Germinal center (tissue), 1 donor: ENCODE data around the gene TMEM108.

ENCODE experiments used
- DNase-seq: peaks from one replicate; pipeline ENCODE4 v3.0.0; 2012; ENCODE audit warnings: mixed read lengths, low spot score

Gene TMEM108

DNA sequence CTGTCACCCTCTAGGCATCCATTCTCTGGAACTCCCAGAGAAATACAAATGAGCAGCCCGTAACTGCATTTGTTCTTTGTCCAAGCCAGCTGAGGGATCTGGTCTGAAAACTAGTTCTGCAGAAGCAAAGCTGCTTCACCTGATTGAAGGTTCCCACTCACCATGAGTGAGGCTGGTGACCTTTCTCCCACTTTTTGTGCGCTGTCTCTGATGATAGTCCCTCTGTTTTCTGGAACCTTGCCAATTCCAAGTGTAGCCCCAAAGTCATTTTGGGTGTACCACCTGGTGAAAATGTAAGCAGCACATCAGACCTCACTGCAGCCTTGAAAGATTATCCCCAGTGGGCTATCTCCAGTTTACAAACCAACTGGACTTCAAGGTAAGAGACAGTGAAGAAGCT lies 322.3 kb downstream of the TMEM108 start:
- no peak for DNase-seq

DNA sequence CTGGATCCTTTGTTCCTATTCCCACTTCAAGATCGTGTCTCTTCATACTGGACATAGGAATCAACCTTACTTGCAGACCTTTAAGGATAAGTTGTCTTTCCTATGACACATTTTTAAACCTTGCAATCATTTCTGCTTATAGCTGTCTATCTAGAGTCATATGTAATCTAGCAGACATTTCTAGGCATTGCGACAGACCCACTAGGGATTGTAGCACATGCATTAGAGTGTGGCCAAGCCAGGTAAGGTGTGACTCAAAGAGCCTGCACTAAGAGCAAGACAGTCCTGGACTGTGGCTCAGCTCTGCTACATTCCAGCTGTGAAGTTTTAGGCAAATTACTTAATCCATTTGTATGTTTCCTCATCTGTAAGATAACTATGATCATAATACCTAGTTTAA lies 322.8 kb downstream of the TMEM108 start:
- DNase-seq = no peak

- no peak for DNase-seq
Measured at GRCh38 chr3:133361435-133361834, 323.2 kb downstream of the TMEM108 start.

- no peak for DNase-seq
Measured at GRCh38 chr3:133362539-133362938, 324.3 kb downstream of the TMEM108 start.

DNA sequence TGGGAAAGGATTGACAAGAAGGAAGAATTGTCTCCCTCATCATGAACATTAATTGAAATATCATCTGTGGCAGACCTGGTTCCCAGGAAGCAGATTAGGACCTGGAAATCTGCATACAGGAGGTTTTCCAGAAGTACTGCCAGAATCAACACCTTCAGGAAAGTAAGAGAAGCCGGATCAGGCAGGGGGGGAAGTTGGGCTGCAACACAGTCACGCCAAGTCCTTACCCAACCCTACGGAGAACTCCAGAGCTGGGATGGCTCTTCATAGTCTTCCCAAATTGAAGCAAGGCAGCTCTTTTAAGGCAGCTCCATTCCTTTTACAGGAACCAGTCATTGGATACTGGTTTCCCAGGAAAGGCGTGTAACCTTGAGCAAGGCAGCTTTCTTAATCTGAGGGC lies 326.5 kb downstream of the TMEM108 start:
- no peak for DNase-seq

- DNase-seq = no peak
Measured at GRCh38 chr3:133366921-133367320, 328.7 kb downstream of the TMEM108 start.

DNA sequence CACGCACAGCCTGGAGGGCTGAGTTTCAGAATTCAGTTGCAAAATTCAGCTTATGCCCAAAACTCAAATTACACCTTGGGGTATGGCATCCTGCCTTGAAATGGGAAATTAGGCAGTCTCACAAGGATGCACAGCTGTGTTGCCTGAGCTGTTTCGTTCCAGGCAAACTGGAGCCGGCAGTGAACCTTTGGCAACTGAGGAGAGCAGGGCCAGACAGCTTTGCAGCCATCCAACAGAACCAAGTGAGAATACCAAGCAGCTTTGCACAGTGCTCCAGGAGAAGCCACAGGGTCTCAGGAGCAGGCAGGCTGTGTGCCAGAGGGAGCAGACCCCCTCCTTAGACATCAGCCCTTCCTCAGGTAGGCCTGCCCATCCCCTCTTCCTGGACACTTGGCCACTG lies 329.2 kb downstream of the TMEM108 start:
- no peak for DNase-seq

- DNase-seq = no peak
Measured at GRCh38 chr3:133367956-133368355, 329.8 kb downstream of the TMEM108 start.

GRCh38 chr3:133368371-133369067 lies 330.3 kb downstream of the TMEM108 start:
- DNase-seq = no peak

DNA sequence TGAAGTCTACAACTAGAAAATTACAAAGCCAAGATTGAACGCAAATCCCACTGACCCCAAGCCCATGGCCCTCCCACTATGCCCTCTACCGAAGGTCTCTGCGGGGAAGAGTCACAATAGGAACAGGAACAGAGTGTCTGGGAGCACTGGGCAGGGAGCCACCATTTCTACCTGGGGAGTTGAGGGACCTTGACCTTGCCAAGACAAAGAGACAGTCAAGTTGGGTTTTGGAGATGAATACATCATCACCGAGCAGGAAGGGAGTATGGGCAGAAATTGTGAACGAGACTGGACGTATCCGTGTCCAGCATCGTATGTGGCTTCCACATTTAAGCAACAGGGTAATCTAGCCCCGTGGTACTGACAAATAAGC lies 330.9 kb downstream of the TMEM108 start:
- DNase-seq = no peak

DNA sequence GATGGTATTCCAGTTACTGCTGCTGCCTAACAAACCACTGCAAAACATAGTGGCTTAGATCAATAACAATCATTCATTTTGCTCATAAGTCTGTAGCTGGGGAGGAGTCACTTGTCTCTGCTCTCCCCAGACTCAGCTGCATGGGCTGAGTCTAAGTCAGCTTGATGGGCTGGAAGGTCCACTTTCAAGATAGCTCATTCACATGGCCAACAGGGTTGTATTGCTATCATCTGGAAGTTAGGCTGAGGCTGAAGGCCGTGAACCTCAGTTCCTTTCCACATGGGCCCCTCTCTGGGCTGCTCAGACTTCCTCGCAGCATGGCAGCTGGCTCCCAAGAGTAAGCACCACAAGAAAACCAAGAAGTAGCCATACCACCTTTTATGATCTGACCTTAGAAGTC lies 333.0 kb downstream of the TMEM108 start:
- no peak for DNase-seq

DNA sequence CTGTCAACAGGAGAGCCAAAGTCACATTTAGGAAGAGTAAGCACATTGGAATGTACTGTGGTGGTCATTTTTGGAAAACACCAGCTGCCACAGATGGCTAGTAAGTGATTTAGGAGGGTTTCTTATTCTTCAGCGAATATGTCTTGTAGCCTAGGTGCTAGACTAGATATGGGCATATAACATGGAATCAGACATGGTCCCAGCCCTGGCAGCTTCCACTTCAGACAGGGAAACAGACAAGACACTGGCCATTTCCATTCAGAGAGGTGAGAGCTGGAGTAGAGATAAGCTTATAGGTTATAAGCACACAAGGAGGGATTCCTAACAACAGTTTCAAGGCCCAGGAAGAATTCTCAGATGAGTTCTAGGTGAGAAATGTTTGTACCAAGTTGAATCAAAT lies 333.5 kb downstream of the TMEM108 start:
- DNase-seq = no peak

DNA sequence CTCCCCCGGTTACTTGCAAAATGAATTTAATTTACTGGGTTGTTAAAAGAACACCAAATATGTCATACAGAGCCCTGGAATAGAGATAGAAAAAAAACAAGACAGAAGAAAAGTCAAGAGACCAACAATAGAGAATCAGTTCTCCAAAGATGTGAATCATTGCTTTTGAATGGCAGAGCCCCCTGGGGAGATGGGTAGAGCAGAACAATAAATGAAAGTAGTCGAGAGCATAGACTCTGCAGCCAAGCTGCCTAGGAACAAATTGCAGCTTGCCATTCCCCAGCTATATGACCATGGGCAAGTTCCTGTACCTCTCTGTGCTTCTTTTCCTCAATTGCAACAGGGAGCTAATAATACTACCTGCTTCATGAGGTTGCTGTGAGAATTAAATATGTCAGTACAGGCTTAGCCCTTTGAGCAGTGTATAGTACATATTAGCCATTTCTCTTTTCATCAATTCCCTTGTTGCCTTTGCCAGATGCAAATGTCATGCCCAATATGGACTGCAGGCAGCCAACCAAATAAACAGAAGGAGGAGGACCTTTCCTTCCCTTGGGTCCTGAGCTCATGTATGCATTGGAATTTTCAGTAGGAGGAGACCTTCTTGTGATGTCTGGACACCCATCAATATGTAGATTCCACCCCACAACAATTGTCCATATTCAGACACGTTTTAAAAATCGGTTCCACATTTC lies 336.7 kb downstream of the TMEM108 start:
- DNase-seq = no peak

DNA sequence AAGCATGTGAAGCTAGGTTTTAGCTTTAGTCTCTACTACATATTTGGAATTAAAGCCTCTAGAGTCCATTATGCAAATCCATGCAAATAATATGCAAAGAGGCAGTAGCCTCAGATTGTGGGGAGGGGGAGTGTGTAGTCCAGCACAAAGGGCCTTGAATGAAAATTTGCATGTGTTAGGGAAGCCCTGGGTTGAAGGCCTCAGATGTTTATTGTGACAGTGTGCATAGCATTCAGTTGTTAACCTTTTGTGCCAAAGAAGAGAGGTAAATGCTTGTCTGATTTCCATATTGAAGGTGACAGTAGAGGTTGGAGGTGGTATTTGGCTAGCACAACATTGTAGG lies 337.2 kb downstream of the TMEM108 start:
- DNase-seq = no peak

- no peak for DNase-seq
Measured at GRCh38 chr3:133376810-133377209, 338.6 kb downstream of the TMEM108 start.

- no peak for DNase-seq
Measured at GRCh38 chr3:133377396-133377795, 339.2 kb downstream of the TMEM108 start.

GRCh38 chr3:133379926-133380325 lies 341.7 kb downstream of the TMEM108 start:
- DNase-seq = no peak

- no peak for DNase-seq
Measured at GRCh38 chr3:133380481-133381225, 342.5 kb downstream of the TMEM108 start.

DNA sequence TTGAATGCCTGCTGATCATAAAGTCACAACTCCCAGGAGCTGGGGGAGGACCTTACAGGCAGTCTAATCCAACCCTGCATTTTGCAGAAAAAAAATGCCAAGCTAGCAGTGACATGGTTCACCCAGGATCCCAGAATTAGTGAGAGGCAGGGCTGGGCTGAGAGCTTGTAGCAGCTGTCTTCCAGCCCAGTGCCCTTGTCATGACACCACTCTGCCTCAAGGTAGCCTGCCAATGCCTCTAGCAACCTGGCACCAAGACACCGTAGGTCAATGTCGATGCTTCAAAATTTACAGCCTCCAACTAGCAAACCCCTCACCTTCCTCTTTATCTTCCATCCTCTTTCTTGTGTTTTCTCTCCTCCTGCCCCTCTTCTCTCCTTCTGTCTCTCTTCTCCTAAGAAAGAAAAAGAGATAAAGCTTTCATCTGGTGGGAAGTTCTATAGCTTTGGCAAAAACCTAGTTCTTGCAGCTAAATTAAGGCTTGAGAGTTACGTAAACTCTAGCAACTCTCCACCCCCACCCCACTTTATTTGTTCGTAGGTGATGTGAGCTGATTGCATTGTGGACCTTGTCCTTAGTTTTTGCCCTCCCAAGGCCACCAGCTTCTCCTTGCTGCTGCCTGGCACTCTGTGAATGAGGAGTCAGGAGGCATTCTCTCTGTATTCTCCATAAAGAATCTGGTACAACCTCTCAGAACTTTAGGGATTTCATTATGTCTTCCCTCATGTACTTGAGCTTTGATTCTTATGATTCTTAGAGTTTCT lies 343.3 kb downstream of the TMEM108 start:
- no peak for DNase-seq

DNA sequence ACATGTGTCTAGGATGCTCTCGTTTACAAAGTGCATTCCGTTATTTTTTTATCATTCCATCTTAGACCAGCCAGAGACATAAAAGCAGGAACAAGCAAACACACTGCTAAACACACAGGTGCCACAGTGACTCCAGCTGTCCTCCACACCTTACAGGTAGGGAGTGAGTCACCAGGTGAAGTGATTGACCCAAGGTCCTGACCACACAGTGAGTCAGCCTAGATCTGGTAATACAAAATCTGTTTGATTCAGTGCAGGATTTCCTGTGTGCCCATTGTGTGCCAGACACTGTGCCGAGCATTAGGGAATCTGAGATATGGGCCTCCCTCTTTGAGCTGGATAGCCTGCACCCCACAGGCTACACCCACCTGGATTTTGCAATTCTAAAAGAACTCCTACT lies 345.0 kb downstream of the TMEM108 start:
- no peak for DNase-seq

DNA sequence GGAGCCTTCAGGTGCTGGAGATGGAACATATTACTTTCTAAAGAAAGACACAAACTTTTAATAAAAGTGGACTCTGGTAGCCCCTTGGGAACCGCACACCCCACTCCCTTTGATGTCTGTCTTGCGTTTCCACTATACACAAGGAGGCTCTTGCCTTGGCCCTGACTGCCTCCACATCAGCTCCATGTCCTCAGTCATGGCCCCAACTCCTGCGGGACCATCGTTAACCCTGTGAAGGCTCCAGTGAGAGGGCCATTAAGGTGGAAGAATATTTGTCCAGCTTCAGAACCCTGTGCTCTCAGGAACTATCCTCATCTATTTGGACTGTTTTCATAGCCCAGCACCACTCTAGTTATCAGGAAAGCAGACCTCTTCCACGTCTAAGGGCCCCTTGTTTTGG lies 345.6 kb downstream of the TMEM108 start:
- no peak for DNase-seq

DNA sequence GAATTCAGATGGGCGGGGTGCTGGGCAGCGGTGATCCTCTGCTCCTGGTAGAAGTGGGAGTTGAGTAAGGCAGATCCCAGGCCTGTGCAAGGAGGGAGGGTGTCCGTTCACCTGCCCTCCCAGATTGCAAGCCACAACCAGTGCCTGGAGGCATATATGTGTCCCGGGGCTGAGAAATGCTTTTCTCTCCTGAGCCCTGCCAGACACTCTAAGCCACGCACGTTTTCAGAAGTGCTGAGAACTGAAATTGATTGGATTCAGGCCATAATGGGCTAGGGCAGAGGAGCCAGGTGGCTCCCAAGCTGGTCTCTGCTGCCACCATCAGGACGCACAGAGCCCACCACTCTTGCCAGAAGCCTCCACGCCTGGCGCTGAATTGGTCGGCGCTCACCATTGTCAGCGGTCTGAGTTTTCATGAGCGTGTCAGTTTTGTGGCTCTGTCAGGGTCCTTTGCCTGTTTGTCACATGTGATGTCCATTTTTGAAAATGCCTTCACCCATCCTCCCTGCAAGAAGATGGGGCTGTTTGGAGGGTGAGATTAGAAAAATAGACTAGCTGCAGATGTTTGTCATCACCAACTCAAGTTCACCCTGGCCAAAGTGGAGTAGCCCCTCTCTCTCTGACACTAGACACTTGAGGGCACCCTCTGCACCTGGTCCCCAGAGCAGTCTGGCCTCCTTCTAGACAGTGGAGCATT lies 346.3 kb downstream of the TMEM108 start:
- DNase-seq = peak; percentile 32
